Measurements from ENCODE around the gene LHX3.

The LHX3 gene

DNA sequence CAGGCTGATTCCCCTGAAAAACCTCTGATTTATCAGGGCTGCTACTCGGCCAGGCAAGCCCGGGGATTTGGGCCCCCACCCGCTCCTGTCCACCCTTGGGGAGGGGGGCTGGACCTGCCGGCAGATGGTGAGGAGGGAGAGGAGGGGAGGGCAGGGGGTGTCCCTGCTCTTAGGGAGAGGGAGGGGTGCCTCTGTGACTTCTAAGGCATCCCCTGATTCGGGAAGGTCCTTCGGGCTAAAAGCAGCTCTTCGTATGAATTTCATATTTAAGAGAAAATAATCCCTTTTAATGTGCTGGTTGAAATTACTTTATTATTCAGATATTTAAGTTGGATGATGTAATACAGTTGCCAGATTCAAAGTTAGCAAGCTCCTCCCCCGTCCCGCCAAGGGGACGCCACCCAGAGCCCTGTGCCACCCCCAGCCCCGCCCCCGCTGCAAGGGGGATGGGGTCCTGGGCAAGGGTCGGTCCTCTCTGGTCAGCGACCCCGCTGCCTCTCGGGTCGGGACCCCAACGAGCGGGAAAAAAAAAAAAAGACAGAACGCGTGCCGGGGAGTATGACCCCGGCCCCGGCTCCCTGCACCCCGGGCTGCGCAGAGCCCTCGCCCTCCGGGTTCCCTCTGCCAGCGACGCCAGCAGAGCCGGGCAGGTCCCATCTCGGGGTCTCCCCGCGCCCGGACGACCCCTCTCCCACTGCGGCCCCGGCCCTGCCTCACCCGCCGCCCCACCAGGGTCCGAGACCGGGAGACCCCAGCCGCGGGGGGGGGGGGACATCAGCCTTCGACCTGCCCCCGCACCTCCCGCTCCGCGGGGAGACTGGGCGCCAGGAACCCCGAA is 12.4 kb downstream of the LHX3 start:
- DNase-seq (ENCODE audit: low read depth): no peak

DNA sequence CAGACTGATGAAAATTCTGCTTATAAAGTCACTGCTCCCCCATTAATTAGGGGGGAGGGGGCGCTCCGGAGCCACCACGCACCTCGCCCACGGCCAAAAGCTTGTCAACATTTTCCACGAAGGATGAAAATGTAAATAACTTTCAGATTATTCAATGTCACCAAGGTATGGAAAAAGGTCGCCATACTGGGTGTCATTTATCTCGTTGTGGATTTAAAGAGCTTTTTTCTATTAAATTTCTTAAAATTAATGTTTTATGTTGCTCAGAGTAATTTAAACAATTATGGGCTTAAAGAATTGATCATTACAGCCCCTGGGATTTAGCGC is 13.0 kb downstream of the LHX3 start:
- DNase-seq (ENCODE audit: low read depth): no peak

DNA sequence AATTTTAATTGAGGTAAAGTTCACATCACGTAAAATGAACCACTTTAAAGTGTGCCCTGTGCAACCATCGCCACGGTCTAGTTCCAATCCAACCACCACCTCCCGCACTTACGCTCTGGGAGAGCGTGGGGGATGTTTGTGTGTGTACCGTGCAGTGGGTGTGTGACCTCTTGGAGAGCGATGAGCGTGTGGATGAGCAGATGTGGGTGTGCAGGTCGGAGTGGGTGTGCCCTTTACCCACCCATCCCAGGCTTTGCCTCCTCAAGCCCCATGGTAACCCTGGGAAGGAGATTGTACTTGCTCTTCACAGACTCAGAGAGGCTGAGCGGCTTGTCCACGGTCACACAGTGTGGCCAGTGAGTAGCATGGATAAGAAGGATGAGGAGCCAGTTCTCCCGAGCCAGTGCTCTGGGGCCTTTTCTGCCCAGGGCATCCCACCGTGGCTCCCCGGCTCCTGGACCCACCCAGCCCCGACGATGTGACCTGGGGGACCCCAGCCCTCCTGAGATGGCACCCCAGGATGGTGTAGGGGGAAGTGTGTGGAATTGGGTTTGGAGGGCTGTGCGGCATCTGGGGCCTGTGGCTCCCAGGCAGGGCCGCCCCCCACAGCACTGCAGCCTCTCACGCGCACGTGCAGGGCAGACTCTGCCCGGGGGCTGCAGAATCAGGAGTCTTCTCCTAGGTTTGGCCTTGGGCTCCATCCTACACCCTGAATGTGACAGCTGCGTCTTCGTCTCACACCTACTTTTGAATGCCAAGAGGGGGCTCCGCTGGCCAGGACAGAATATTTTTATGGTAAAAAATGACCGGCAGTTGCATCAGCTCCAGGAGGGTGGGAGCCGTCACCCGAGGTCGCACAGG is 13.6 kb downstream of the LHX3 start:
- no peak for DNase-seq (ENCODE audit: low read depth)

GRCh38 chr9:136190656-136191055 is 14.3 kb downstream of the LHX3 start:
- DNase-seq (ENCODE audit: low read depth): no peak

GRCh38 chr9:136190237-136190601 is 14.7 kb downstream of the LHX3 start:
- DNase-seq (ENCODE audit: low read depth): no peak

GRCh38 chr9:136189394-136190236 is 15.3 kb downstream of the LHX3 start:
- DNase-seq (ENCODE audit: low read depth): no peak

- no peak for DNase-seq (ENCODE audit: low read depth)
Measured at GRCh38 chr9:136187683-136188586, 17.0 kb downstream of the LHX3 start.

DNA sequence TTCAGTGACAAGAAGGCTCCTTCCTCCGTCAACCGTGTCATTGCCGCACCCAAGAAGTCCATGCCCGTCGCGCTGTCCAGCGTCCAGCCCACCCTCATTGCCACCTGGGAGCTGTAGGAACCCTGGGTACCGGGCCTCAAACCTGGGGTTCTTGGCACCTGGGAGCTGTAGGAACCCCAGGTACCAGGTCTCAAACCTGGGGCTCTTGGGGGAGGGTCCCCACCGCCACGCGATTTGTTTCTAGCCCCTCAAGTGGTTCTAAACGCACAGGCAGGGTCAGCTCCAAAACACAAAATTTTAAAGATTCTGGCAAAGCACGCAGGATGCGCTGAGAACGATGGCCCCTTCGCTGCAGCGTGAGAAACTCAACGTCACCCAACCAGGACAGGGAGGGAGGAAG is 17.7 kb downstream of the LHX3 start:
- DNase-seq (ENCODE audit: low read depth): no peak

DNA sequence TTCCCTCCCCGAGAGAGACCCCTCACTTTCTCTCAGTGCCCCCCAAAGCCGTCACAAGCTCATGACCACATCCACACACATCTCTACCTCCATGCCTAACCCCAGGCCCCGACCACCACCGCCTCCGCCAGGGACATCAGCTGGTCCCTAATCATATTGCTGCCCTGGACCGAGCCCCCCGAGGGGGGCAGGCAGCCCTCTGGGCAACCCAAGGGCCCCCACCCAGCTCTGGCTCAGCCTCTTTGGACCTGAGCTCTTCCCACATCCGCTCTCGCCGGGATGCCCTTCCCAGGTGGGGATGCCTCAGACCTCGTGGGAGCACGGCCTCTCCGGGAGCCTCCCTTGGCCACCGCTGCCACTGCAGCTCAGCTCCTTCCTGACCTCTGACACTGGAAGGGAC is 18.5 kb downstream of the LHX3 start:
- DNase-seq (ENCODE audit: low read depth): no peak

DNA sequence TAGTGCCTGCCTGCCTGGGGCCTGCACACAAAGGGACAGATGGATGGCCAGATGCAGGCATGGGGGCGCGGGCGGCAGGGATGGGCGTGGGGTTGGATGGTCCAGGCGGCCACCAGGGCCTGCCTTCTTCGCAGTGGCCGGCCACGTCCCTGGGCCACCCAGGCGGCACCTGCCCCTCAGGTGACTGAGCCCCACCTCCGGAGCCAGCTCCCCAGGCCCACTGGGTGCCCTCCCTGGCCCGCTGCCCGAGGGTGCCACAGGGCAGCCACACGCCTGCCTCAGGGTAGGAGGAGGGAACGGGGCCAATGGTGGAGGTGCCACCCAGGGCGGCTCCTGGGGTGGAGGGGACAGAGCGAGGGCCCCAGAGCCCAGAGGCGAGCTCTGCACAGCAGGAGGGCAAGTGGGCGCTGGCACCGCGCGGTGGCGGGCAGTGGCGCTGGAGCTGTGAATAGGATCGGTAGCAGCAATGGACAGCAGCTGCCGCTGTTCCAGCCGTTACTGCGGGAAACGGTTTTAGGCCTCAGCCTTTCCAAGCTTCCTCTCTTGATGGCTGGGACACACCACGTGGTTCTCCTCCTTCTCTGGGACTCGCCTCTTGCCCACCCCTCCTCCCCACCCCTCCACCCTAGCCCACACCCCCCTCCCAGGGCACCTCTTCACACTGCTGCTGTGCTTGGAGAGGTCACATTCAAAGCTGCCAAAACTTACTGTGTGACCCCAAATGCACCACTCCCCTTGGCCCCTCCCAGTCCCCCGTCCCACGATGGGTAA is 19.1 kb downstream of the LHX3 start:
- no peak for DNase-seq (ENCODE audit: low read depth)

- DNase-seq (ENCODE audit: low read depth): no peak
Measured at GRCh38 chr9:136185066-136185465, 19.9 kb downstream of the LHX3 start.

DNA sequence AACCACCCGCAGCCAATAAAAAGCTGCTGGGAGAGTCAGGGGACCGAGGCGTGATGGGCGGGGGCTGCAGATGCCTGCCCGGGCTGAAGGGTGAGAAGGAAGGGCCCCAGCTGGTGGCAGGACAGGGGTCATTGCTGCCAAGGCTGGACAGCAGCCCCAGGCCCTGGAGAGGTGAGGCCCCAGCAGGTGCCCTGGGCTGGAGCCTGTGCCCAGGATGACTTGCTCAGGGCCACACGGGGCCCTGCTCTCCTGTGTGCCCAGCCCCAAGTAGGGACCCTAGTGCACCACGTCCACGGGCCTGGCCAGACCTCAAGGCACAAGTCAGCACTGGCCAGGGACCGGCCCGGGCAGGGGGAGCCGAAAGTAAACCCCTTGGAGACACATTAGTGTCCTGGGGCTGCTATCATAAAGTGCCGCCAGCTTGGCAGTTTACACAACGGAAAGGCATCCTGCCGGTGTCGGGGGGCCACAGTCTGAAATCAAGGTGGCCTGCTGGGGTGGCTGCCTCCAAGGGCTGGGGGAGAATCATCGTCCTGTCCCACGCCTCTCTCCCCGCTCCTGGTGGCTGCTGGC is 22.0 kb downstream of the LHX3 start:
- DNase-seq (ENCODE audit: low read depth): no peak

DNA sequence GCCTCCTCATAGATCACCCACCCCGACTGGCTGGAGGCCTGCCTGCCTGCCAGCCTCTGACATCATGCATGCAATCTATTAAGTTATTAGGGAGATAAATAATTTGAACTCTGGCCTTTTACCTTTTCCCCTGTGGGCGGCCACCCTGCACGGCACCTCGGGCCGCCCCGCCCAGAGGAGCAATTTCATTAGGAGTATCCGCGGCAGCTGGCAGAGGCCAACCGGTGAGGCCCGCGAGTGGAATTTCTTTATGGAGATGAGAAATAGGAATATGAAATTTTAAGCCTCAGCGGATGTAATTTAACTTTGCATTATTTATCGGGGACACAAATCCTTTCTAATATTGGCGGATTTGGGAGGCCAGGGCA is 22.5 kb downstream of the LHX3 start:
- no peak for DNase-seq (ENCODE audit: low read depth)

- no peak for DNase-seq (ENCODE audit: low read depth)
Measured at GRCh38 chr9:136181784-136182419, 23.0 kb downstream of the LHX3 start.

- no peak for DNase-seq (ENCODE audit: low read depth)
Measured at GRCh38 chr9:136180586-136180985, 24.3 kb downstream of the LHX3 start.

DNA sequence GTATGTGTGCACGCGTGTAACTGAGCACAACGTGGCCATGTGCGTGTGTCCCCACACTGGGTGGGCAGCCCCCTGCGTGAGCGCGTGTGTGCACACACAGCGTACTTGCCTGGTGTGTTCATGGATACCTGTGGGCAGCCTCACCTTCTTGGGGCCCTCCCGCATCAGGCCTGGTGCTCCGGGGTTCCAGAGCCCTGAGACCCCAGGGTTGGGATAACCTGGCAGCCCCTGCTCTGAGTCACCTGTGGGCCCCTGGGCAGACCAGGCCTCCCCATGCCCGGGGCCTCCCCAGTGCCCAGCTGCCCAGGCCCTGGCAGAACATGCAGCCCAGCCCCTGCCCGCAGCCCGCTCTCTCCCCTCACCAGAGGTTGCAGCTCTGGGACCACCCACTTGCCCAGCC is 25.2 kb downstream of the LHX3 start:
- DNase-seq (ENCODE audit: low read depth): no peak

DNA sequence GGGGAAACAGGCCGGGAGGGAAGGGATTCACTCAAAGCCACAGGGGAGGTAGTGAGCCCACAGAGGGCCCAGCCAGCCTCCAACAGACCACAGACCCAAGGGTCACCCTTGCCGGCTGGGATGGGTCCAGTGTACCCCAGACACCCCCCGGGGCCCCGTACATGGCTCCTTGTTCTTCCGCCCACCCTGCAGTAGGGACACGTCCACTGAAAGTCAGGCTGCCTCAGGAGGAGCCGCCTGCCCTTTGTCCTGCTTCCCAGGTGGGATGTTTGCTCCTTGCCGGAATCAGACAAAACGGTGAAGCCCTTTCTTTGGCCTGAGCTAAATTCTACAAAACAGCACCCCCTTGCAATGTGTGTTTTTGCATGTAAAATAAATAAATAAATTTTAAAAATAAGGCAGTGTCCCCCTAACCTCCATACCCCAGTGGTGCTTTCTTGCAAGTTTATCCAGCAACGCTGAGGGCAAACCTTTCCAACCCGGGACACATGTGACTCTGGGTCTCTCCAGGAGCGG is 25.8 kb downstream of the LHX3 start:
- no peak for DNase-seq (ENCODE audit: low read depth)

GRCh38 chr9:136178773-136179075 is 26.2 kb downstream of the LHX3 start:
- no peak for DNase-seq (ENCODE audit: low read depth)

GRCh38 chr9:136178061-136178772 is 26.7 kb downstream of the LHX3 start:
- no peak for DNase-seq (ENCODE audit: low read depth)

All from amniotic epithelial cell (primary cell).